ENCODE measurements around the gene NRXN2.

Gene NRXN2

DNA sequence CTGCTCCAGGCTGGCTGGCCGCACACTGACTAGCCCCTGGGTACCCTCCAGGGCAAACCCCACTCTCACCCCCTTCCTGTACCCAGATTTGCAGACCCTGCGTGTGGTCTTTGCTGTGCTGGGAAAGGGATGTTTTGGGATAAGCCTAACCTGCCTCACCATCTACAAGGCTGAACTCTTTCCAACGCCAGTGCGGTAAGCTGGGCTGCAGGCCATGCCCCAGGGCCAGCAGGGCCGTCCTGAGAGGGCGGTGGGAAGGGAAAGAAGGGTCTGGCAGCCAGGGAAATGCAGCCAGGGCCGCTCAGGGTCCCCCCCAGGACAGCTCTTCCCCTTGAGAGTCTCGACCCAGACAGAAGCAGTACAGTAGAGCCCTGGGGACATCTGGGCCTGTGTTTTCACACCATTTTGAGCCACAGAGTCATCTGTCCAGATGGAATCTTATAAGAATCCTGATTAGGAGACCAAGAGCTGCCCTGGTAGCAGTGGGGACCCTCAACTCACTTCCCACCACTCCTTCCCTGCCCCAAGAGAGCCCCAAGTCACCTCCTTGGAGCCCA lies 154.3 kb downstream of the NRXN2 start:
- no peak for DNase-seq (ENCODE audit: extremely low read depth, low read depth)
- no peak for TF ChIP-seq CTCF (IDR thresholded peaks at IDR 0.05; ENCODE audit: low read depth, low read length, missing control alignments)
- no peak overlapping the region for H3K4me3 ChIP-seq (replicated peaks; ENCODE audit: low read depth, low read length)

DNA sequence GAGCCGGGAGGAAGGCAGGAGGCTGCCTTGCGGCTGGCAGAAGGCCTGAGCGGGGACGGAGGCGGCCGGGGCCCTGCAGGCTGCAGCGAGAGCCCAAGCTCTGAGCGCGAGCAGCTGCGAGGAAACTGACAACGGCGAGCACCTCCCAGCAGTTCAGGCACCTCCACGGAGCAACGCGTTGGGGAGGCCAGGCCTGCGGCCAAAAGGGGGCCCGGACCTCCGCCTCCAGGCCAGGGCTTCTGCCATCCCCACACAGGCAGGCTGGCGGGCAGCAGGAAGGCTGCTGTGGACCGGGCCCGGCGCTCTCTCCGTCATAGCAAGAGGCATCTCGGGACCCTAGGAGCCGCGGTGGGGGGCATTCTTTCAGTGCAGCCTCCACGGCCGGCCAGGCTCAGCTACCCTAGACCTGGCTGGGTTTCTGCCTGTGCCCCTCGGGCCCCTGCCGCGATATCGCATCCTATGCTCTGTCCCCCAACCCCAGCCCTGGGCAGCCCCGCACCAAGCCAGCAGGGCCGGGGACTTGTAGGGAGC lies 154.9 kb downstream of the NRXN2 start:
- no peak for DNase-seq (ENCODE audit: extremely low read depth, low read depth)
- TF ChIP-seq CTCF (IDR thresholded peaks at IDR 0.05; ENCODE audit: low read depth, low read length, missing control alignments): no peak
- H3K4me3 ChIP-seq (replicated peaks; ENCODE audit: low read depth, low read length): no peak overlapping the region

DNA sequence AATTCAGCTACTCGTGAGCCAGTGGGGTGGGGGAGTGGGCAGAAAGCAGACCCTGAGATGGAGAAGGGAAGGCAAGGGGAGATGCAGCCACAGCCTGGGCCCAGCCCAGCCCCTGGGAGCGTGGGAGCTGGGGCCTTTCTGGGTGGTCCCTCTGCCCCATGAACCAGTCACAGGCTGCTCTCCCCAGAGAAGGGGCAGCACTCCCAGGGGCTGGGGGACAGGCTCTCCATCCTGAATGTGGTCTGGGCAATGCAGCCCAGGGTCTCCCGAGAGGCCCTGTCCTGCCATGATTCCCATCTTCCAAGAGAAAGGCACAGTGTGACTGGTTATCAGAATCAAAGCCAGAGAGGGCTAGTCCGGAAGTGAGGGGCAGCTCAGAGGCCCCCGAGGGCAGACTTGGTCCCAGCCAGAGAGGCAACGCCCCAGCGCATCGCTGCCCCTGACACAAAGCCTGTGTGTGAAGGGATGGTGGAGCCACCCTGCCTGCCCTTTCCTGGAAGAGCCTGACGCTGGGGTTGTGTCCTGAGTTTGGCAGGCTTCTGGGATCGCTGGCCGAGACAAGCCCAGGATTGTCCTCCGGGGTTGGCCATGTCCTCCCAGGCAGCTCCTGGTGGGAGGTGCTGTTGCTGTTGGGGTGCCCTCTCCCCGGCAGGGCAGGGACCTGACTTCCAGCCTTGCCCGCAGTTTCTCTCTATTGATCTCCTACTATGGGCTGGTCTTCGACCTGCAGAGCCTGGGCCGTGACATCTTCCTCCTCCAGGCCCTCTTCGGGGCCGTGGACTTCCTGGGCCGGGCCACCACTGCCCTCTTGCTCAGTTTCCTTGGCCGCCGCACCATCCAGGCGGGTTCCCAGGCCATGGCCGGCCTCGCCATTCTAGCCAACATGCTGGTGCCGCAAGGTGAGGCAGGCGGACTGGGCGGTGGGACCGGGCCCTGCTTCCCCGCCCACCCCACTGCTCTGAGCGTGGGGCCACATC lies 155.8 kb downstream of the NRXN2 start:
- DNase-seq (ENCODE audit: extremely low read depth, low read depth): no peak
- no peak overlapping the region for H3K4me3 ChIP-seq (replicated peaks; ENCODE audit: low read depth, low read length)
- no peak for TF ChIP-seq CTCF (IDR thresholded peaks at IDR 0.05; ENCODE audit: low read depth, low read length, missing control alignments)

DNA sequence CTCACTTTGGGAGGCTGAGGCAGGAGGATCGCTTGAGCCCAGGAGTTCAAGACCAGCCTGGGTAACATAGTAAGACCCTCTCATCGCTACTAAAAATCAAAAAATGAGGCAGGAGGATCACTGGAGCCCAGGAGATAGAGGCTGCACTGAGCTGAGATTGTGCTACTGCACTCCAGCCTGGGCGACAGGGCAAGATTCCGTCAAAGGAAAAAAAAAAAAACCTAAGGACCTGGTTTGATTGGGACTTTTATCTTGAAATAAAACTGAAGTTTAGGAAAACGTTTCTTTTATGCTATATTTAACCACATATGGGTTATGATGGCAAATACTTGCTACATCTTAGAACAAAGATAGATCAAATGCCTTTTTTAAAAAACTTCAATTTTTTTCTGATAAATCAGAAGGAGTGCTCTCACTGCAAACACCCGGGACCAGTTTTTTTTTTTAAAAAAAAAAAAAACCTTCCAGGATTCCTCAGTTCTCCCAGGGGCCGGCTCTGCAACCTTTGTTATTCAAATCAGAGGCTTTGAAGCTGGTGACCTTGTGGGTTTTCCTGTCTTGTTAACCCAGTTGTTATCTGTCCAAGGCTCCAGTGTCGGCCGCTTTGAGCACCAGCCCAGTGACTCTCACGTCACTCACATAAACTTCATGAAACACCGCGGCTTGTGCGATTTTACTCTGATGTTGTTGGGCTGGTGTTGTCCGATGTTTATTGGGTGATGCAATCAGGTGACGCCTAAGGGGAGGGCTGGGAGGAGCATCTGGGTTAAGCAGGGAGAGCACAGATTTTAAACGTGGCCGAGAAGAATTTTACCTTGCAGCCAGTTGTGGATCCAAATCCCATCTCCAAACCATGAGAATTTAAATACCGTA lies 156.7 kb downstream of the NRXN2 start:
- no peak for TF ChIP-seq CTCF (IDR thresholded peaks at IDR 0.05; ENCODE audit: low read depth, low read length, missing control alignments)
- peak; percentile 47 for DNase-seq (ENCODE audit: extremely low read depth, low read depth)
- no peak overlapping the region for H3K4me3 ChIP-seq (replicated peaks; ENCODE audit: low read depth, low read length)

DNA sequence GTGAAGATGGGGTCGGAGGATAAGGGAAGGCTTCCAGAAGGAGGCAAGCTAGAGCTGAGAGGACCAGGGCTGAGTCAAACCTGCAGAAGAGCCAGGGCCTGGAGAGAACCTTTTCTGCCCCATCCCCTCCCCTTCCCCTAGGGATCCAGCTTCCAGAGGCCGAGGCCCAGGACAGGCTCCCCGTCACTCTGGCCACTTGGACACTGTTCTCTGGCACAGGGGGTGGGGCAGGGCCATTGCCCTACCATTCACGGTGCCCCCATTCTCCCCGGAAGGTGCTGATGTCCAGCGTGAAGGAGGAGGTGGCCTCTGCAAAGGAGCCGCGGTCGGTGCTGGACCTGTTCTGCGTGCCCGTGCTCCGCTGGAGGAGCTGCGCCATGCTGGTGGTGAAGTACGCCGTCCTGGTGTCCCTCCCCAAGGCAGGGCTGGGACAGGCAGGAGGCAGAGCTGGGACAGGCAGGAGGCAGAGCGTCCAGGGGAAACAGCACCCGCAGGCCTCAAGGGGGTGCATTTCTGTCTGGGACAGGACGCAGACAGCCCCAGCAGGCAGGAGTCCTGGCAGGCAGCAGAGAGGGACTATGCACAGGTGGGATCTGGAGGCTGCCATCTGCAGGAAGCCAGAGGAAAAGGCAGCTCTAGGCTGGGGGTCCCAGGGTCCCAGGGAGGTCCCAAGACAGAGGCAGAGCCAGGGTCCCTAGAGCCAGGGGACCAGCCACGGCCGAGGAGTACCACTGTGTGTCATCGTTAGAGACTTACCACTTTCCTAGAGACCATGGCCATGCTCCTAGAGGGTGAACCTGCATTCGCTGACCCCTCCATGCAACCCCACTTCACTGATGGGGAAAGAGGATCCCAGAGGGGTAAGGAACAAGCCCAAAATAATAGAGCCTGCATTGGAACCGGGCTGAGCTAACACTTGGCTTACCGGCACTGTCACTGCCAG lies 157.8 kb downstream of the NRXN2 start:
- no peak overlapping the region for H3K4me3 ChIP-seq (replicated peaks; ENCODE audit: low read depth, low read length)
- no peak for DNase-seq (ENCODE audit: extremely low read depth, low read depth)

More for the DNA sequence above, 157.8 kb downstream of the NRXN2 start:
- no peak for TF ChIP-seq CTCF (IDR thresholded peaks at IDR 0.05; ENCODE audit: low read depth, low read length, missing control alignments)

Data from HFF-Myc (cell line).